Esophagus mucosa (tissue), 1 donor: Measurements from ENCODE around the gene DNAJB6. TPM values are rescaled to one million over a fixed set of nuclear protein-coding genes. Genes with fewer than 3 reads are reported as not detected.

Experiments
- ATAC-seq: fragments of 200-7000 bp; cut with Tn5 transposase; one replicate; pipeline ENCODE4 v1.9.1; 2020
- total RNA-seq: library from RNA; stranded (reverse); gene quantifications from one replicate; pipeline ENCODE4 v1.2.4, GENCODE V29; 2023
- donor health status: DM: yes; HTN: yes; CAD: no.

DNAJB6 gene
- total RNA-seq, 1 donor from 2014 or later, result 145 TPM

- no peak for ATAC-seq
These were observed 74.2 kb downstream of the DNAJB6 start for GRCh38 chr7:157410831-157411556.

GRCh38 chr7:157411580-157411979, 74.8 kb downstream of the DNAJB6 start:
- ATAC-seq, result no peak

GRCh38 chr7:157412021-157412443, 75.2 kb downstream of the DNAJB6 start:
- no peak for ATAC-seq

GRCh38 chr7:157412491-157413180, 75.8 kb downstream of the DNAJB6 start:
- no peak for ATAC-seq

- ATAC-seq, result no peak
These were observed 77.3 kb downstream of the DNAJB6 start for GRCh38 chr7:157413881-157414701.

- ATAC-seq, result no peak
These were observed 77.9 kb downstream of the DNAJB6 start for GRCh38 chr7:157414702-157415096.

- ATAC-seq, result no peak
These were observed 78.7 kb downstream of the DNAJB6 start for GRCh38 chr7:157415486-157415885.

GRCh38 chr7:157416011-157416410, 79.2 kb downstream of the DNAJB6 start:
- ATAC-seq, result no peak

GRCh38 chr7:157418204-157419034, 81.6 kb downstream of the DNAJB6 start:
- ATAC-seq, result peak; percentile 8

GRCh38 chr7:157419035-157419293, 82.2 kb downstream of the DNAJB6 start:
- ATAC-seq, result no peak

GRCh38 chr7:157422279-157422678, 85.5 kb downstream of the DNAJB6 start:
- no peak for ATAC-seq

GRCh38 chr7:157423348-157423747, 86.5 kb downstream of the DNAJB6 start:
- no peak for ATAC-seq

GRCh38 chr7:157423886-157424565, 87.2 kb downstream of the DNAJB6 start:
- ATAC-seq, result no peak

GRCh38 chr7:157425137-157425731, 88.4 kb downstream of the DNAJB6 start:
- no peak for ATAC-seq

- ATAC-seq, result no peak
These were observed 89.0 kb downstream of the DNAJB6 start for GRCh38 chr7:157425761-157426160.

GRCh38 chr7:157426463-157427301, 89.9 kb downstream of the DNAJB6 start:
- no peak for ATAC-seq

- no peak for ATAC-seq
These were observed 91.2 kb downstream of the DNAJB6 start for GRCh38 chr7:157427811-157428553.

GRCh38 chr7:157428554-157428945, 91.7 kb downstream of the DNAJB6 start:
- no peak for ATAC-seq

- ATAC-seq, result no peak
These were observed 92.3 kb downstream of the DNAJB6 start for GRCh38 chr7:157429001-157429679.
